Lower leg skin (tissue), 3 donors: Measurements from ENCODE around the gene ZFP90.

Experiments used
- POLR2A ChIP-seq, 2 donors: fragments of 450-650 bp; IDR thresholded peaks; one replicate each; pipeline ENCODE4 v1.6.1; 2016 to 2017; ENCODE audit warnings: antibody characterized with exemption in 2 of 2, mild to moderate bottlenecking in 1 of 2, moderate library complexity in 1 of 2
- TF ChIP-seq, protein P1 (sequence below), 3 donors: fragments of 450-650 bp; IDR thresholded peaks; one replicate each; pipeline ENCODE4 v1.5.1; 2016; ENCODE audit warnings: antibody characterized with exemption in 3 of 3, mild to moderate bottlenecking in 3 of 3, moderate library complexity in 2 of 3

DNA sequence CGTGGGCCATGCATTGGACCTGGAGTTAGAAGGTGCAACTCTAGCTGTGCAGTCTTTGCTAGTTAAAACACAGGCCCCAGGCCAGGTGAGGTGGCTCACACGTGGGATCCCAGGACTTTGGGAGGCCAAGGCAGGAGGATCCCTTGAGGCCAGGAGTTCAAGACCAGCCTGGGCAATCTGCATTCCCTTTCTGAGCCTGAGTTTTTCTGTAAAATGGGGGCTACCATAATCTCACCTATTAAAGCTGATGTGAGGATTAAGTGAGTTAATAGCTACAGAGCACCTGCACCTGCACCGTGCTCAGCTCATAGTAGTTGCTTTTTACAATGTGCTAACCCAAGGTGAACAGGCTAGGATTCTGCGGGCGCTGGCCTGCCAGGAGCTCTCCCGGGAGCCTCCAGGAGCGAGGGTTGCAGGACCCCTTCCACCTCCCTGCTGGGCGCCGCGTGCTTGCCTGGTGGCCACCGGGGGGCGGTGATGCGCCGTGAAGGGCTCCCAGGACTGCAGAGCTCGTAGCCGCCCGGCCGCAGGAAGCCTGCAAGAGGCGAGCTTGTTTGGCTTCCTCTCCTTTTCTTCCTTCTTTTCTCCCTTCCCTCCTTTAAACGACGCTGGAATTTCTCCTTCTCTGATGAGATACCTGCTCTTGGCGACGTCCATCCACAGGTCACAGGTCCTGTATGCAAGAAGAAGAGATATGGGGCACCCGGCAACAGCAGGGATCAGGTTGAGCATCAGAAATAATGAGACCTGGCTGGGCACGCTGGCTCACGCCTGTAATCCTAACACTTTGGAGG, 51.3 kb downstream of the ZFP90 start:
- TF ChIP-seq, protein P1, sequence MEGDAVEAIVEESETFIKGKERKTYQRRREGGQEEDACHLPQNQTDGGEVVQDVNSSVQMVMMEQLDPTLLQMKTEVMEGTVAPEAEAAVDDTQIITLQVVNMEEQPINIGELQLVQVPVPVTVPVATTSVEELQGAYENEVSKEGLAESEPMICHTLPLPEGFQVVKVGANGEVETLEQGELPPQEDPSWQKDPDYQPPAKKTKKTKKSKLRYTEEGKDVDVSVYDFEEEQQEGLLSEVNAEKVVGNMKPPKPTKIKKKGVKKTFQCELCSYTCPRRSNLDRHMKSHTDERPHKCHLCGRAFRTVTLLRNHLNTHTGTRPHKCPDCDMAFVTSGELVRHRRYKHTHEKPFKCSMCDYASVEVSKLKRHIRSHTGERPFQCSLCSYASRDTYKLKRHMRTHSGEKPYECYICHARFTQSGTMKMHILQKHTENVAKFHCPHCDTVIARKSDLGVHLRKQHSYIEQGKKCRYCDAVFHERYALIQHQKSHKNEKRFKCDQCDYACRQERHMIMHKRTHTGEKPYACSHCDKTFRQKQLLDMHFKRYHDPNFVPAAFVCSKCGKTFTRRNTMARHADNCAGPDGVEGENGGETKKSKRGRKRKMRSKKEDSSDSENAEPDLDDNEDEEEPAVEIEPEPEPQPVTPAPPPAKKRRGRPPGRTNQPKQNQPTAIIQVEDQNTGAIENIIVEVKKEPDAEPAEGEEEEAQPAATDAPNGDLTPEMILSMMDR (IDR thresholded peaks at IDR 0.05): no peak
- no peak for TF ChIP-seq POLR2A (IDR thresholded peaks at IDR 0.05)
